HepG2 (cell line): ENCODE measurements around the gene PAMR1. TPM values are rescaled to one million over a fixed set of nuclear protein-coding genes. Genes with fewer than 3 reads are reported as not detected.

ENCODE experiments used
- BCL6 ChIP-seq: IDR thresholded peaks from 2 replicates; pipeline ENCODE4 v1.6.1; 2016; ENCODE audit warnings: missing genetic modification reagents, missing compliant biosample characterization
- BRCA1 ChIP-seq: sonication (generic); formaldehyde crosslinking; IDR thresholded peaks from 2 replicates; pipeline ENCODE4 v1.4.0; 2020; ENCODE audit warnings: missing genetic modification reagents
- CBFB ChIP-seq: sonication (generic); formaldehyde crosslinking; IDR thresholded peaks from 2 replicates; pipeline ENCODE4 v1.4.0; 2020; ENCODE audit warnings: missing genetic modification reagents
- CC2D1A ChIP-seq: sonication (generic); formaldehyde crosslinking; IDR thresholded peaks from 2 replicates; pipeline ENCODE4 v1.8.1; 2023; ENCODE audit warnings: mild to moderate bottlenecking, missing genetic modification reagents
- CREB3 ChIP-seq: sonication (generic); formaldehyde crosslinking; IDR thresholded peaks from 2 replicates; pipeline ENCODE4 v1.5.0; 2020; ENCODE audit warnings: missing genetic modification reagents
- ERF ChIP-seq: IDR thresholded peaks from 2 replicates; pipeline ENCODE4 v1.6.1; 2018; ENCODE audit warnings: missing biosample characterization, missing genetic modification reagents
- EZH2 ChIP-seq: conservative IDR thresholded peaks from 2 replicates; pipeline ENCODE4 v1.6.1; 2012; ENCODE audit warnings: mild to moderate bottlenecking, low read depth, low read length, moderate library complexity
- FIP1L1 ChIP-seq: fragments of 200-400 bp; formaldehyde crosslinking; IDR thresholded peaks from 2 replicates; pipeline ENCODE4 v1.6.1; 2018; ENCODE audit warnings: low read depth, mild to moderate bottlenecking, low read length, moderate library complexity, borderline replicate concordance; ENCODE audit not compliant: insufficient read depth
- FOXJ3 ChIP-seq: sonication (generic); formaldehyde crosslinking; IDR thresholded peaks from 2 replicates; pipeline ENCODE4 v1.4.0; 2020; ENCODE audit warnings: missing genetic modification reagents, mild to moderate bottlenecking, borderline replicate concordance
- GABPB1 ChIP-seq: IDR thresholded peaks from 2 replicates; pipeline ENCODE4 v1.6.1; 2016; ENCODE audit warnings: mild to moderate bottlenecking, missing genetic modification reagents, moderate library complexity, missing compliant biosample characterization
- KLF9 ChIP-seq: IDR thresholded peaks from 2 replicates; pipeline ENCODE4 v1.6.1; 2016; ENCODE audit warnings: low read depth
- MXD1 ChIP-seq: sonication (generic); formaldehyde crosslinking; IDR thresholded peaks from 2 replicates; pipeline ENCODE4 v1.4.0; 2020; ENCODE audit warnings: mild to moderate bottlenecking, missing genetic modification reagents
- NFE2L2 ChIP-seq: fragments of 150-350 bp; IDR thresholded peaks from 2 replicates; pipeline ENCODE4 v1.6.1; 2014; ENCODE audit warnings: low read length
- NR3C1 ChIP-seq: sonication (generic); formaldehyde crosslinking; IDR thresholded peaks from 2 replicates; pipeline ENCODE4 v1.4.0; 2020; ENCODE audit warnings: missing genetic modification reagents
- SOX6 ChIP-seq, 2 experiments: fragments of 450-650 bp in 1 of 2; sonication (generic) in 1 of 2; formaldehyde crosslinking in 1 of 2; IDR thresholded peaks; 2 replicates each; pipeline versions ENCODE4 v1.4.0 to v1.6.1; 2017 to 2020; ENCODE audit warnings: antibody characterized with exemption in 1 of 2, mild to moderate bottlenecking in 1 of 2, missing genetic modification reagents in 1 of 2
- TBL1XR1 ChIP-seq: fragments of 150-350 bp; IDR thresholded peaks from 2 replicates; pipeline ENCODE4 v1.6.1; 2014; ENCODE audit warnings: borderline replicate concordance, low read length; ENCODE audit not compliant: partially characterized antibody
- ZFP1 ChIP-seq: IDR thresholded peaks from 2 replicates; pipeline ENCODE4 v1.6.1; 2016
- ZNF143 ChIP-seq: sonication (generic); formaldehyde crosslinking; IDR thresholded peaks from 2 replicates; pipeline ENCODE4 v1.4.0; 2020; ENCODE audit warnings: missing genetic modification reagents
- ZNF333 ChIP-seq: sonication (generic); formaldehyde crosslinking; IDR thresholded peaks from 2 replicates; pipeline ENCODE4 v1.4.0; 2020; ENCODE audit warnings: mild to moderate bottlenecking, missing genetic modification reagents, borderline replicate concordance
- ZNF563 ChIP-seq: sonication (generic); formaldehyde crosslinking; IDR thresholded peaks from 2 replicates; pipeline ENCODE4 v1.8.0; 2022; ENCODE audit warnings: mild to moderate bottlenecking, moderate library complexity, missing genetic modification reagents
- ZNF672 ChIP-seq: sonication (generic); formaldehyde crosslinking; IDR thresholded peaks from 2 replicates; pipeline ENCODE4 v1.8.1; 2022; ENCODE audit warnings: missing genetic modification reagents
- ZNF713 ChIP-seq: sonication (generic); formaldehyde crosslinking; IDR thresholded peaks from 2 replicates; pipeline ENCODE4 v1.4.0; 2020; ENCODE audit warnings: mild to moderate bottlenecking, missing genetic modification reagents
- ZNF75D ChIP-seq: sonication (generic); formaldehyde crosslinking; IDR thresholded peaks from 2 replicates; pipeline ENCODE4 v1.8.1; 2023; ENCODE audit warnings: missing genetic modification reagents, mild to moderate bottlenecking, borderline replicate concordance
- ZNF777 ChIP-seq: sonication (generic); formaldehyde crosslinking; IDR thresholded peaks from 2 replicates; pipeline ENCODE4 v1.4.0; 2020; ENCODE audit warnings: missing genetic modification reagents
- ZNF839 ChIP-seq: sonication (generic); formaldehyde crosslinking; IDR thresholded peaks from 2 replicates; pipeline ENCODE4 v1.4.0; 2020; ENCODE audit warnings: missing genetic modification reagents, mild to moderate bottlenecking, borderline replicate concordance
- ZSCAN30 ChIP-seq: sonication (generic); formaldehyde crosslinking; IDR thresholded peaks from 2 replicates; pipeline ENCODE4 v1.5.0; 2020; ENCODE audit warnings: mild to moderate bottlenecking, missing genetic modification reagents
- polyA plus RNA-seq, 8 experiments: library from polyadenylated mRNA; depleted of rRNA in 3 of 8; stranded (reverse) in 7 of 8; unstranded in 1 of 8; fragments of >200 nt; fragmentation: Illumina TruSeq in 4 of 8; extraction: Trizol in 4 of 8; gene quantifications; 2 replicates each; pipeline versions ENCODE4 v1.2.1 to v1.2.3, GENCODE V29; 2011 to 2016; ENCODE audit warnings: low read depth in 4 of 8, missing spikeins in 1 of 8, mixed read lengths in 1 of 8; ENCODE audit not compliant: insufficient read depth in 1 of 8
- total RNA-seq, 5 experiments: library from RNA; depleted of rRNA; stranded (reverse); fragments of >200 nt; fragmentation: Illumina TruSeq; extraction: Trizol; gene quantifications; 2 replicates each; pipeline ENCODE4 v1.2.3, GENCODE V29; 2016; ENCODE audit warnings: low read depth in 1 of 5
- TF ChIP-seq, protein P1 (sequence below): IDR thresholded peaks from 2 replicates; pipeline ENCODE4 v1.6.1; 2016; ENCODE audit warnings: low read depth, borderline replicate concordance
- TF ChIP-seq, protein P2 (sequence below): sonication (generic); formaldehyde crosslinking; conservative IDR thresholded peaks from 2 replicates; pipeline ENCODE4 v1.4.0; 2020; ENCODE audit warnings: missing genetic modification reagents
- TF ChIP-seq, protein P3 (sequence below): sonication (generic); formaldehyde crosslinking; IDR thresholded peaks from 2 replicates; pipeline ENCODE4 v1.5.0; 2020; ENCODE audit warnings: mild to moderate bottlenecking, low read depth, missing genetic modification reagents, borderline replicate concordance

Gene PAMR1
- total and polyA plus RNA-seq, 2 of the 13 experiments (the other 11 are each of a cell fraction or from before 2014, with no cell fraction given), result not detected

DNA sequence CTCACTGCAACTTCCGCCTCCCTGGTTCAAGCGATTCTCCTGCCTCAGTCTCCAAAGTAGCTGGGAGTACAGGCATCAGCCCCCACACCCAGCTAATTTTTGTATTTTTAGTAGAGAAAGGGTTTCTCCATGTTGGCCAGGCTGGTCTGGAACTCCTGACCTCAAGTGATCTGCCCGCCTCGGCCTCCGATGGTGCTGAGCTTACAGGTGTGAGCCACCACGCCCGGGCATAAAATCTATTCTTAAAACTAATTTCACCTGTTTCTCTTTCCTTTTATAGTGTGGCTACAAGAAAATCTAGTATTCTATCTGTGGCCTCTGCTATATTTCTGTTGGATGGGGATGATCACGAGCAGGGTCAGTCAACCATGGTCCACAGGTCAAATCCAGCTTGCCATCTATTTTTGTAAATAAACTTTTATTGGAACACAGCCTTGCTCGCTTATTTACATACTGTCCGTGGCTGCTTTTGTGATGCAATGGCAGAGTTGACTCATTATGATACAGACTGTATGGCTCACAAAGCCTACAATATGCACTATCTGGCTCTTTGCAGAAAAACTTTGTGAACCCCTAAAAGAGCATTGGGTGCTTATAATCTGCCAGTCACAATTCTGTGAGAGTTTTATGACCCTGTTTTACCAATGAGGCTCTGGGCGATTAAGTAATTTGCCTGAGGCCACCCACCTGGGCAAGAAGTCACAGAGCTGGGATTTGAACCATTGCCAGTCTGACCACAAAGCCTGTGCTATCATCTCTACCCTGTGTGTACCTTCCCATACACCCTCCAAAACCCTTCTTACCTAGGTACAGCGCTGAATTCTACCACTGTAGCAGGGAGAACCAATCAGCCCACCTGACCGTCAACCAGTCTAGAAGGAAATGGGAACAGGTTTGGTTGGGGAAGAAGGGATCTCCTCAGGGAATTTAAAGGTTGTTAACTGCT lies 134.4 kb downstream of the PAMR1 start (continued):
- TF ChIP-seq, protein P1, sequence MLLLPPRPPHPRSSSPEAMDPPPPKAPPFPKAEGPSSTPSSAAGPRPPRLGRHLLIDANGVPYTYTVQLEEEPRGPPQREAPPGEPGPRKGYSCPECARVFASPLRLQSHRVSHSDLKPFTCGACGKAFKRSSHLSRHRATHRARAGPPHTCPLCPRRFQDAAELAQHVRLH, result no peak
- TF ChIP-seq ZNF777 (no peak), NFE2L2 (no peak), CC2D1A (CRISPR knock-in tag) (no peak), KLF9 (CRISPR knock-in tag) (no peak), BCL6 (CRISPR knock-in tag) (peak; percentile 60; the same call in 1 of the 2 replicates), ZNF713 (CRISPR knock-in tag) (no peak), BRCA1 (CRISPR knock-in tag) (no peak), ZNF143 (no peak), GABPB1 (CRISPR knock-in tag) (no peak), SOX6 (IDR thresholded peaks at IDR 0.05) (no peak), SOX6 (CRISPR knock-in tag; IDR thresholded peaks at IDR 0.05) (peak; percentile 83), TBL1XR1 (peak; percentile 76), ZNF839 (CRISPR knock-in tag) (no peak), ZSCAN30 (CRISPR knock-in tag) (no peak), ZNF563 (CRISPR knock-in tag) (no peak), CREB3 (CRISPR knock-in tag) (no peak), NR3C1 (CRISPR knock-in tag) (no peak), ERF (CRISPR knock-in tag) (peak; percentile 53), FIP1L1 (no peak), EZH2 (no peak), CBFB (CRISPR knock-in tag) (no peak), ZNF672 (CRISPR knock-in tag) (no peak), MXD1 (no peak), ZNF75D (no peak), FOXJ3 (no peak; the same call in 1 of the 2 replicates), ZFP1 (CRISPR knock-in tag) (no peak), ZNF333 (CRISPR knock-in tag) (no peak)
- TF ChIP-seq, protein P2, sequence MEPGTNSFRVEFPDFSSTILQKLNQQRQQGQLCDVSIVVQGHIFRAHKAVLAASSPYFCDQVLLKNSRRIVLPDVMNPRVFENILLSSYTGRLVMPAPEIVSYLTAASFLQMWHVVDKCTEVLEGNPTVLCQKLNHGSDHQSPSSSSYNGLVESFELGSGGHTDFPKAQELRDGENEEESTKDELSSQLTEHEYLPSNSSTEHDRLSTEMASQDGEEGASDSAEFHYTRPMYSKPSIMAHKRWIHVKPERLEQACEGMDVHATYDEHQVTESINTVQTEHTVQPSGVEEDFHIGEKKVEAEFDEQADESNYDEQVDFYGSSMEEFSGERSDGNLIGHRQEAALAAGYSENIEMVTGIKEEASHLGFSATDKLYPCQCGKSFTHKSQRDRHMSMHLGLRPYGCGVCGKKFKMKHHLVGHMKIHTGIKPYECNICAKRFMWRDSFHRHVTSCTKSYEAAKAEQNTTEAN, result no peak
- TF ChIP-seq, protein P3, sequence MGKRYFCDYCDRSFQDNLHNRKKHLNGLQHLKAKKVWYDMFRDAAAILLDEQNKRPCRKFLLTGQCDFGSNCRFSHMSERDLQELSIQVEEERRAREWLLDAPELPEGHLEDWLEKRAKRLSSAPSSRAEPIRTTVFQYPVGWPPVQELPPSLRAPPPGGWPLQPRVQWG (CRISPR knock-in tag), result no peak
